Measurements from ENCODE around the gene FRA10AC1.

DNA sequence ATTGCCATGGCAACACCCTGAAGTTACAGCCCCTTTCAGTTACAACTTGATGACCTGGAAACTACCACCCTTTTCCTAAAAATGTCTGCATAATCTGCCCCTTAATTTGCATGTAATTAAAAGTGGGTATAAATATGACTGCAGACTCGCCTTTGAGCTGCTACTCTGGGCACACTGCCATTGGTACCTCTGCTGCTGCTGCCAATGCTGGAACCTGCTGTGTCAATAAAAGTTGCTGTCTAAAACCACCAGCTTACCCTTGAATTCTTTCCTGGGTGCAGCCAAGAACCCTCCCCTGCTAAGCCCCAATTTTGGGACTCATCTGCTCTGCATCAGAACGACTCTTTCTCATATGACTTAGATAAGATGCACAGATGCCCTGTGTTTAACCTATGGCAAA, 10.2 kb upstream of the FRA10AC1 start:
- TF ChIP-seq, protein P1, sequence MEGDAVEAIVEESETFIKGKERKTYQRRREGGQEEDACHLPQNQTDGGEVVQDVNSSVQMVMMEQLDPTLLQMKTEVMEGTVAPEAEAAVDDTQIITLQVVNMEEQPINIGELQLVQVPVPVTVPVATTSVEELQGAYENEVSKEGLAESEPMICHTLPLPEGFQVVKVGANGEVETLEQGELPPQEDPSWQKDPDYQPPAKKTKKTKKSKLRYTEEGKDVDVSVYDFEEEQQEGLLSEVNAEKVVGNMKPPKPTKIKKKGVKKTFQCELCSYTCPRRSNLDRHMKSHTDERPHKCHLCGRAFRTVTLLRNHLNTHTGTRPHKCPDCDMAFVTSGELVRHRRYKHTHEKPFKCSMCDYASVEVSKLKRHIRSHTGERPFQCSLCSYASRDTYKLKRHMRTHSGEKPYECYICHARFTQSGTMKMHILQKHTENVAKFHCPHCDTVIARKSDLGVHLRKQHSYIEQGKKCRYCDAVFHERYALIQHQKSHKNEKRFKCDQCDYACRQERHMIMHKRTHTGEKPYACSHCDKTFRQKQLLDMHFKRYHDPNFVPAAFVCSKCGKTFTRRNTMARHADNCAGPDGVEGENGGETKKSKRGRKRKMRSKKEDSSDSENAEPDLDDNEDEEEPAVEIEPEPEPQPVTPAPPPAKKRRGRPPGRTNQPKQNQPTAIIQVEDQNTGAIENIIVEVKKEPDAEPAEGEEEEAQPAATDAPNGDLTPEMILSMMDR (IDR thresholded peaks at IDR 0.05), result no peak
- TF ChIP-seq POLR2A (IDR thresholded peaks at IDR 0.05), result no peak

Measured in right lobe of liver (tissue), 4 donors.